Transverse colon (tissue), 4 donors: Measurements from ENCODE around the gene ZNF25. TPM values are rescaled to one million over a fixed set of nuclear protein-coding genes. Genes with fewer than 3 reads are reported as not detected.

Source experiments
- DNase-seq: peaks from one replicate; pipeline ENCODE4 v3.0.0-alpha.2; 2019
- H3K27ac ChIP-seq, 4 donors: fragments of 200-600 bp; sonication (generic); 2 replicates each; pipeline ENCODE4 v1.5.1; 2016 to 2018; ENCODE audit warnings: inconsistent platforms in 4 of 4
- H3K27me3 ChIP-seq: fragments of 200-600 bp; sonication (generic); 2 replicates; pipeline ENCODE4 v1.5.1; 2017; ENCODE audit warnings: inconsistent platforms
- H3K36me3 ChIP-seq, 4 donors: fragments of 200-600 bp; sonication (generic); 2 replicates each; pipeline ENCODE4 v1.5.1; 2017 to 2019; ENCODE audit warnings: inconsistent platforms in 4 of 4
- H3K4me1 ChIP-seq, 4 donors: fragments of 200-600 bp; sonication (generic); 2 replicates each; pipeline ENCODE4 v1.5.1; 2017 to 2020; ENCODE audit warnings: inconsistent platforms in 4 of 4
- H3K4me3 ChIP-seq, 4 donors: fragments of 200-600 bp; sonication (generic); 1 replicate in 1 of 4; 2 replicates in 3 of 4; pipeline versions ENCODE4 v1.5.1 to v1.6.1; 2017 to 2019; ENCODE audit warnings: inconsistent platforms in 4 of 4
- H3K9me3 ChIP-seq, 2 donors: fragments of 200-600 bp; sonication (generic); 2 replicates each; pipeline ENCODE4 v1.5.1; 2017 to 2019; ENCODE audit warnings: inconsistent platforms in 2 of 2
- EP300 ChIP-seq: sonication (generic); formaldehyde crosslinking; IDR thresholded peaks from one replicate; pipeline ENCODE4 v1.6.1; 2017; ENCODE audit warnings: antibody characterized with exemption, low read depth
- POLR2A ChIP-seq: fragments of 450-650 bp; IDR thresholded peaks from one replicate; pipeline ENCODE4 v1.6.1; 2016; ENCODE audit warnings: antibody characterized with exemption, mild to moderate bottlenecking, moderate library complexity
- POLR2AphosphoS5 ChIP-seq, 3 donors: sonication (generic); formaldehyde crosslinking; IDR thresholded peaks; one replicate each; pipeline ENCODE4 v1.6.1; 2016; ENCODE audit warnings: antibody characterized with exemption in 3 of 3
- WGBS, 2 donors: methylation state at CpG; one replicate each; pipeline ENCODE4 v1.1.5; 2018; ENCODE audit warnings: low coverage in 1 of 2; 5-methylcytosine and 5-hydroxymethylcytosine counted together
- in situ Hi-C, 4 donors: fragments of 200-750 bp; cut with MboI; loops; one replicate each; pipeline versions ENCODE4 v1.15.0 to v1.15.1; 2017; ENCODE audit warnings: low sequenced_read_pairs in 3 of 4, low pct_ligation_motif_present in 1 of 4, low pct_unique_long_range_greater_than_20kb in 1 of 4
- intact Hi-C: fragments of 100-400 bp; cut with DNase I; formaldehyde crosslinking; loops from one replicate; pipeline ENCODE4 v1.15.1; 2023; ENCODE audit warnings: low total_unique reads
- small RNA-seq, 4 donors: library from RNA; depleted of rRNA; stranded (forward); fragments of <200 nt; gene quantifications; one replicate each; pipeline ENCODE3, GENCODE V24; 2016
- total RNA-seq, 4 donors: library from RNA; depleted of rRNA; stranded (reverse); fragments of >200 nt; gene quantifications; one replicate each; pipeline ENCODE4 v1.1.0, GENCODE V29; 2016
- TF ChIP-seq, protein P1 (sequence below), 5 experiments: fragments of 200-600 bp in 3 of 5; fragments of 450-650 bp in 2 of 5; sonication (generic) in 3 of 5; IDR thresholded peaks; 1 replicate in 2 of 5; 2 replicates in 3 of 5; pipeline ENCODE4 v1.5.1; 2016 to 2017; ENCODE audit warnings: antibody characterized with exemption in 5 of 5, inconsistent platforms in 3 of 5, mild to moderate bottlenecking in 2 of 5, moderate library complexity in 1 of 5

ZNF25 gene
- total RNA-seq, 4 donors from 2014 or later: 0.80 to 8.4 (median 5.1) TPM

DNA sequence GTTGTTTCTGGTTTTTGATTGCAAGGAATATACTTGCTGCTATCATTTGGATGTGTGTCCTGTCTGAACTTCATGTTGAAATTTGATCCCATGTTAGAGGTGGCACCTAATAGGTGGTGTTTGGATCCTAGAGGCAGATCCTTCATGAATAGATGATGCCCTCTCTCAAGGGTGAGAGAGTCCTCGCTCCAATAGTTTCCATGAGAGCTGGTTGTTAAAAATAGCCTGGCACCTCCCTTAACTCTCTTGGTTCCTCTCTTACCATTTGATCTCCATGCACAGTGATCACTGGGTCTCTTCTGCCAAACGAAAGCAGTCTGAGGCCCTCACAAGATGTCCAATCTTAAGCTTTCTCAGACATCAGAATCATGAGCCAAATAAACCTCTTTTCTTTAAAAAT lies 70.1 kb downstream of the ZNF25 start:
- Histone ChIP-seq H3K9me3 (no peaks in the 10 kb centered on the region), H3K4me1 (no peaks in the 10 kb centered on the region), H3K27ac (no peak overlapping the region), H3K27me3 (no peaks in the 10 kb centered on the region), H3K4me3 (no peak overlapping the region), H3K36me3 (no peaks in the 10 kb centered on the region)
- in situ Hi-C loops (no loop called here), intact Hi-C loops (no loop called here)
- no peak for DNase-seq
- TF ChIP-seq POLR2AphosphoS5 (IDR thresholded peaks at IDR 0.05): no peak
- TF ChIP-seq EP300: no peak
- TF ChIP-seq, protein P1, sequence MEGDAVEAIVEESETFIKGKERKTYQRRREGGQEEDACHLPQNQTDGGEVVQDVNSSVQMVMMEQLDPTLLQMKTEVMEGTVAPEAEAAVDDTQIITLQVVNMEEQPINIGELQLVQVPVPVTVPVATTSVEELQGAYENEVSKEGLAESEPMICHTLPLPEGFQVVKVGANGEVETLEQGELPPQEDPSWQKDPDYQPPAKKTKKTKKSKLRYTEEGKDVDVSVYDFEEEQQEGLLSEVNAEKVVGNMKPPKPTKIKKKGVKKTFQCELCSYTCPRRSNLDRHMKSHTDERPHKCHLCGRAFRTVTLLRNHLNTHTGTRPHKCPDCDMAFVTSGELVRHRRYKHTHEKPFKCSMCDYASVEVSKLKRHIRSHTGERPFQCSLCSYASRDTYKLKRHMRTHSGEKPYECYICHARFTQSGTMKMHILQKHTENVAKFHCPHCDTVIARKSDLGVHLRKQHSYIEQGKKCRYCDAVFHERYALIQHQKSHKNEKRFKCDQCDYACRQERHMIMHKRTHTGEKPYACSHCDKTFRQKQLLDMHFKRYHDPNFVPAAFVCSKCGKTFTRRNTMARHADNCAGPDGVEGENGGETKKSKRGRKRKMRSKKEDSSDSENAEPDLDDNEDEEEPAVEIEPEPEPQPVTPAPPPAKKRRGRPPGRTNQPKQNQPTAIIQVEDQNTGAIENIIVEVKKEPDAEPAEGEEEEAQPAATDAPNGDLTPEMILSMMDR (IDR thresholded peaks at IDR 0.05): no peak
- no peak for TF ChIP-seq POLR2A
- 30 to 45% methylated on average over 1 to 2 of the region's 2 CpGs for WGBS, 2 donors

Small RNA genes within 50 kb of the gene (small RNA-seq; reads per million reads assigned to genes)
- 0 reads per million in 4 donors for gene RF00019

Other genes starting within 250 kb of the ZNF25 start
- gene ZNF248, start 119.0 kb downstream of the ZNF25 start, total RNA-seq: 10 to 100 TPM; 13.8 to 24.7 (median 19.1) TPM
- 10 to 100 TPM; 17.3 to 51.1 (median 25.5) TPM for gene ZNF33A, start 34.0 kb upstream of the ZNF25 start, total RNA-seq
- gene ZNF37A, start 117.7 kb upstream of the ZNF25 start, total RNA-seq: 10 to 100 TPM; 10.4 to 17.9 (median 13.0) TPM